Upper lobe of left lung (tissue), 4 donors: ENCODE measurements around the gene SNED1.

Experiments used
- POLR2A ChIP-seq, 4 donors: fragments of 450-650 bp; IDR thresholded peaks; one replicate each; pipeline ENCODE4 v1.5.1; 2016 to 2017; ENCODE audit warnings: antibody characterized with exemption in 4 of 4, mild to moderate bottlenecking in 2 of 4
- TF ChIP-seq, protein P1 (sequence below), 6 experiments: fragments of 450-650 bp in 4 of 6; fragments of 200-600 bp in 2 of 6; sonication (generic) in 2 of 6; IDR thresholded peaks; one replicate each; pipeline ENCODE4 v1.5.1; 2016 to 2019; ENCODE audit warnings: antibody characterized with exemption in 6 of 6

- TF ChIP-seq, protein P1, sequence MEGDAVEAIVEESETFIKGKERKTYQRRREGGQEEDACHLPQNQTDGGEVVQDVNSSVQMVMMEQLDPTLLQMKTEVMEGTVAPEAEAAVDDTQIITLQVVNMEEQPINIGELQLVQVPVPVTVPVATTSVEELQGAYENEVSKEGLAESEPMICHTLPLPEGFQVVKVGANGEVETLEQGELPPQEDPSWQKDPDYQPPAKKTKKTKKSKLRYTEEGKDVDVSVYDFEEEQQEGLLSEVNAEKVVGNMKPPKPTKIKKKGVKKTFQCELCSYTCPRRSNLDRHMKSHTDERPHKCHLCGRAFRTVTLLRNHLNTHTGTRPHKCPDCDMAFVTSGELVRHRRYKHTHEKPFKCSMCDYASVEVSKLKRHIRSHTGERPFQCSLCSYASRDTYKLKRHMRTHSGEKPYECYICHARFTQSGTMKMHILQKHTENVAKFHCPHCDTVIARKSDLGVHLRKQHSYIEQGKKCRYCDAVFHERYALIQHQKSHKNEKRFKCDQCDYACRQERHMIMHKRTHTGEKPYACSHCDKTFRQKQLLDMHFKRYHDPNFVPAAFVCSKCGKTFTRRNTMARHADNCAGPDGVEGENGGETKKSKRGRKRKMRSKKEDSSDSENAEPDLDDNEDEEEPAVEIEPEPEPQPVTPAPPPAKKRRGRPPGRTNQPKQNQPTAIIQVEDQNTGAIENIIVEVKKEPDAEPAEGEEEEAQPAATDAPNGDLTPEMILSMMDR (IDR thresholded peaks at IDR 0.05): no peak
- no peak for TF ChIP-seq POLR2A (IDR thresholded peaks at IDR 0.05)
These were observed 71.4 kb downstream of the SNED1 start for GRCh38 chr2:241069821-241070281.
